NT2/D1 (cell line): ENCODE results near the gene SDCBP2.

Experiments used
- DNase-seq: peaks from one replicate; pipeline ENCODE4 v3.0.0-alpha.2; 2011; ENCODE audit warnings: low read depth, low spot score
- H3K27me3 ChIP-seq: 2 replicates; pipeline ENCODE4 v1.6.0; 2011; ENCODE audit warnings: mild to moderate bottlenecking; ENCODE audit not compliant: insufficient read length, insufficient read depth
- H3K36me3 ChIP-seq: 2 replicates; pipeline ENCODE4 v1.6.1; 2011; ENCODE audit warnings: mild to moderate bottlenecking, low read length, mixed read lengths; ENCODE audit not compliant: insufficient read depth, insufficient read length
- H3K4me1 ChIP-seq: 2 replicates; pipeline ENCODE4 v1.5.1; 2011; ENCODE audit not compliant: insufficient read depth, insufficient read length
- H3K4me3 ChIP-seq: 2 replicates; pipeline ENCODE4 v1.5.1; 2011; ENCODE audit warnings: low read depth; ENCODE audit not compliant: insufficient read length
- H3K9ac ChIP-seq: 2 replicates; pipeline ENCODE4 v1.6.0; 2011; ENCODE audit warnings: low read depth; ENCODE audit not compliant: insufficient read length
- H3K9me3 ChIP-seq: 2 replicates; pipeline ENCODE4 v1.5.1; 2011; ENCODE audit warnings: mild to moderate bottlenecking, low read length; ENCODE audit not compliant: insufficient read depth
- SUZ12 ChIP-seq: IDR thresholded peaks from 2 replicates; pipeline ENCODE4 v1.6.1; 2011; ENCODE audit not compliant: insufficient read length, insufficient read depth; ENCODE audit errors: extremely low read depth
- YY1 ChIP-seq: IDR thresholded peaks from 2 replicates; pipeline ENCODE4 v1.6.1; 2011; ENCODE audit not compliant: insufficient read length, insufficient read depth
- ZNF274 ChIP-seq: IDR thresholded peaks from 2 replicates; pipeline ENCODE4 v1.6.1; 2011; ENCODE audit warnings: mild to moderate bottlenecking, low read depth, low read length

SDCBP2 gene

DNA sequence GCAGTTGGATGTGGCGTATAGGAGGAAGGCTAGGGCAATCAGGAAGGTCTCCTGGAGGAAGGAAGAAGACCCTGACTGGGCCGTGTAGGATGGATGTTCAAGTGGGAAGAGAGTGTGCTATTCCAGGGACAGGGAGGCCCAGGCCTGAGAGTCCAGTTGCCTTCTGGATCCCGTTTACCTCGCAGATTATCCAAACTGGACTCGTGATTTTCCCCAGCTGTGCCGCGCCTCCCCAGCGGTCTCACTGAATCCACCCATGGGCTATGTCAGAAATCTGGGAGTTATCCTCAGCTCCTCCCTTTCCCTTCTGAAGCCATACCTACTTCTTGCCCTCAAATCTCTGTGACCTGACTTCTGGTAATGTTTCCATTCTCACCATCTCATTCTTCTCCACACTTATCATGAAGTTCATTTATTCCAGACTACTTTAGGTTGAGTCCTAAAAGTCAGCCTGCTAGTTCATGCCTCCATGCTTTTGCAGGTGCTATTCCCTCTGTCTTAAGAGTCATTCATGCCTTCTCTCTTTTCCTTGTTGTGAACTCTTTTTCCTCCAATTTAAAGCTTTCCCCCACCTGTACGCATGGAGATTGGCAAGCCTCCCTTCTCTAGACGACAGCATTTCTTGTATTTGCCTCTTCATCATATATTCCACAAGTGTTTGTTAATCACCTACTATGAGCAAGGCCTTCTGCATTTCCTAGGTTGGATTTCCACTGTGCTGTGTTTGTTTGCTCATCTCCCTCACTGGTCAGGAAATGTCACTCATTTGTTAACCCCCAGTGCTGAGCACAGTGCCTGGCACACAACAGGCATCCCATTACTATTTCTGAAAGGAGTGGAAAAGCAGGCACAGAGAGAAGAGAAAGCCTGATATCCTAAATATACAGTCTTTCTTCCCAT, 2.7 kb downstream of the SDCBP2 start:
- Histone ChIP-seq H3K4me1 (no peaks in the 10 kb centered on the region), H3K36me3 (peaks cover 28% of the 10 kb centered on the region), H3K27me3 (no peaks in the 10 kb centered on the region), H3K4me3 (peak overlapping the region; percentile 91), H3K9ac (peak overlapping the region; percentile 94), H3K9me3 (no peaks in the 10 kb centered on the region)
- no peak for TF ChIP-seq YY1
- no peak for TF ChIP-seq SUZ12
- no peak for DNase-seq

DNA sequence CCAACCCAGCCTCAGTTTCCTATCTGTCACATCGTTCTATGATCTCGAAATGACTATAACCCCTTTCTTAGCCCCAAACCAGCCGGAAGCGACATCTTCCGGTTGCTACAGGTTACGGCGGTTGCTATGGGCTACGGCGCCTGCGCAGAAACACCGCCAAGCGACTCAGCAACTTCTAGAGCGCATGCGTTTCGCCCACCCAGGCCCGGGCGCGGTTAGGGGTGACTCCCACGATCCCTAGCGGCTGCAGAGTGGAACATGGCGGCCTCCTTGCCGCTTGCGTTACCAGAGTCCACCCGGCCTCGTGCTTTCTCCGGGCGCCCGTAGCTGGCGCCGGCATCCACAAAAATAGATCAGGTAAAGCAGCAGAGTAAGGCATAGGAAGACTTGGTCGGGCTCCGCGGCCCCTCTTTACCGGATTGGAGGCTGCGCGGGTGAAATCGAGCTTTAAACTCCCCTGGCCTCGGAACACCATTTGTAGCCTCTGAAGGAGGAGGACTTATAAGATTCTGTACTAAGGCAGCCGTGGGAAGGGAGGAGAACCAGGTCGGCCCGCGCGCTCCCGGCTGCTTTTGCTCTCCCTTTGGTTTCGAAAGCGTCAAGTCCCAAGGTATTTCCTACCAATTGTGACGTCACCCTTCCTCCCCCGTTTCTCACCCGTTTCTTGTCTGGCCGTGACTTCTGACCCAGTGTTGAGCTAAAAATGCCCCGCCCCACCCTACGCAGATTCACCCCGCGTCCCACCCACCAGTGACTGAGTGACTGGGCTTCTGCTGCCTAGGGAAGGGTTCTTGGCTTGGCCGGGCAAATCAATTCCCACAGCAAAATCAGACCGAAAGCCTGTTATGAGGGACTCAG, 3.5 kb downstream of the SDCBP2 start:
- peak overlapping the region; percentile 91 for H3K4me3 ChIP-seq
- peaks cover 20% of the 10 kb centered on the region for H3K36me3 ChIP-seq
- TF ChIP-seq YY1 (peak; percentile 82), ZNF274 (no peak)
- H3K9me3 ChIP-seq, result no peaks in the 10 kb centered on the region
- no peaks in the 10 kb centered on the region for H3K27me3 ChIP-seq
- no peaks in the 10 kb centered on the region for H3K4me1 ChIP-seq
- DNase-seq, result peak; percentile 88
- H3K9ac ChIP-seq, result peak overlapping the region; percentile 94

DNA sequence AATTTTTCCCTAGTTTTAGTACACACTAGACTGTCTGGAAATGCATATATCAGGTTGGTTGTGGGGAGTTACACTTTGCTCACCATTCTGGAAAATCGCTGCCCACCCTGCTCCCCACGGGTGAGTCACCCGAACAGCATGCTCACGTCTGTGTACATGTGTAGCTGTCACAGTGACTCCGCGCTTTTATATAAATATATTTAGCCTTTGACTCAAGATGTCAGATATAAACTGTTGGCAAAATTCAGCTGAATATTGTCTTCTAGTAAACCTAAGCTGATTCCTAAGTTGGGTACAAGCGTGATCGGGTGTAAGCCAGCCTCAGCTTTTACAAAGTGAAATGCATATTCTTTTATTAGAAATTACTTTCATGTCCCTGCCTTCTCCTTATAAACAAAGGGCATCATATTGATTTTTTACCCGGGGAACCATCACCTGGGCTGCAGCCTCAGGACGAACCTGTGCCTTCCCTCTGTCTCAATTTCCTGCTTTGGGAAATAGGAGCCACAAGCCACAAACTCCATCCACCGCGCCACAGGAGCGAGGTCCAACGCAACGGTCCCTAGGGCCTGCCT, 4.3 kb downstream of the SDCBP2 start:
- Histone ChIP-seq H3K9me3 (no peaks in the 10 kb centered on the region), H3K36me3 (peaks cover 15% of the 10 kb centered on the region), H3K4me1 (no peaks in the 10 kb centered on the region), H3K4me3 (peak overlapping the region; percentile 91), H3K27me3 (no peaks in the 10 kb centered on the region), H3K9ac (peak overlapping the region; percentile 51)
- TF ChIP-seq ZNF274 (no peak), SUZ12 (no peak), YY1 (no peak)
- DNase-seq, result no peak

DNA sequence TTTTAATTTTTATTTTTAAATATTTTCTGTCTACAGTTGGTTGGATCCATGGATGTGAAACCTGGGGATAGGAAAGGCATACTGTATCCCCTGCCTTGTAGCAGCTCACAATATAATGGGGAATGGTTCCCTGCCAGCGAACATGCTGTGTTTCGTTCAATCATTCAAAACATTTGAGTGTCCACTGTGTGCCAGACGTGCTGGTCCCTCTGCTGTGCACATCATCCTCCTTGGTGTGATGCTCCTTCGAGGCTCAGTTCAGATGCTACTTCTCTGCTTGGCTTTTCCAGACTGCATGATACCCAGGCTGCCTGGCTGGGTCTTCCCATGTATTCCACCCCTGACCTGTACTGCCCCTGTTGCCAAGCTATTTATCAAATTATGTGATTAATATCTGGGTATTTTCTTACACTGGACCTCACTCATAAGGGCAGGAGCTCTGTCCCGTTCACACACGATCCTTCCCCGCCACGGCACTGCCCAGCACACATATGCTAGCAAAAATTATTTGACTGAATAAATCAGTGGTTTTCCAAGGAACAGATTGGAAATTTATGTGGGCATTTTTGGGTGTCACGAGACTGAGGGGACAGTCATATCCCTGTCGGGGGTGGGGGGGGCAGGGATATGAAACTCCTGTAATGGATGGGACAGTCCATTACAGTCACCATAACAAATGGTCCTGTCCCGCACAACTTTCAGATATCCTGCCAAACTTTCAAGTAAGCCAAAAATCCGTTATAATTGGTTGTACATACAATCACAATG, 4.9 kb downstream of the SDCBP2 start:
- Histone ChIP-seq H3K4me3 (no peak overlapping the region), H3K9ac (no peak overlapping the region), H3K36me3 (peaks cover 9% of the 10 kb centered on the region), H3K4me1 (no peaks in the 10 kb centered on the region), H3K27me3 (no peaks in the 10 kb centered on the region), H3K9me3 (no peaks in the 10 kb centered on the region)
- TF ChIP-seq YY1, result no peak
- no peak for TF ChIP-seq ZNF274
- no peak for TF ChIP-seq SUZ12
- no peak for DNase-seq

DNA sequence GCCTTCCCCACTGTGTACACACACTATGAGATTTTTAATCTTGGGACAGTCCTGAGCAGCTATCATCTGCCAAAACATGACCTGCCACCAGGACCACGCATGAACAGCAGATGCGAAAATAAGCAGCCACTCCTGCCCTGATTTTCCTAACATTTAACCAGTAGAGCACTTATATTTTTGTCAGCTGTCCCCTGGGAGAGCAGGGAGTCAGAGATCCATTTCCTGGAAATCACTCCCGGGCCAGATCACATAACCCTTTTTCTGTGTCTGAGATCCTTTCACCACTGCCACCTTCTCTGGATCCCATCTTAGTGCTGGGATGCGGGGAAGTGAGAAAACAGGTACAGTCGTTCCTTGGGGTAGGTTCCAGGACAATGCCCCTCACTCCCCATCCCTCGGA, 5.7 kb downstream of the SDCBP2 start:
- Histone ChIP-seq H3K36me3 (peaks cover 2% of the 10 kb centered on the region), H3K4me3 (no peak overlapping the region), H3K9me3 (no peaks in the 10 kb centered on the region), H3K9ac (no peak overlapping the region), H3K27me3 (no peaks in the 10 kb centered on the region), H3K4me1 (no peaks in the 10 kb centered on the region)
- DNase-seq, result no peak
- TF ChIP-seq SUZ12 (no peak), YY1 (no peak), ZNF274 (no peak)

DNA sequence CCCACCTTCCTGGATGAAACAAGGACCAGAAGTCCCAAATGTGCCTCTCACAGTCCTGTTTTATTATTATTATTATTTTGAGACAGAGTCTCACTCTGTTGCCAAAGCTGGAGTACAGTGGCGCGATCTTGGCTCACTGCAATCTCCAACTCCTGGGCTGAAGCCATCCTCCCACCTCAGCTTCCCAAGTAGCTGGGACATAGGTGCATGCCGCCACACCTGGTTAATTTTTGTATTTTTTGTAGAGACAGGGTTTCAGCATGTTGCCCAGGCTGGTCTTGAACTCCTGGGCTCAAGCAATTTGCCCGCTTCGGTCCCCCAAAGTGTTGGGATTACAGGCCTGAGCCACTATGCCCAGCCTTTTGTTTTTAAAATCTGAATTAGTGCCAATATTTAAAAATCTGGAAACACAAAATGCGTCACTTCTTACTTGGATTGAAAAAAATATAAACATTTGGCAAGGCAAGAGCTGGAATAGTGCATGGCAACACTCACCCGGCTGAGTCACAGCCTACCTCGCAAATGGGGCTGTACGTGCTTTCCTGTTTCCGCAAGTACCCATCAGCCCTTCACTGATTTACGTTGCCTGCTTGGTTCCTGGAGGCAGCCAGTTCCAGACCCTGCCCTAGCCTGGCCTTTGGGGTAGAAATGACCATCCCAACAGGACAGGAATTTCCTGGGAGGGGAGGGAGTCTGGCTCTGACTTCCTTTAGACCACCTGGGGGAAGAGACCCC, 6.3 kb downstream of the SDCBP2 start:
- no peak for TF ChIP-seq ZNF274
- no peaks in the 10 kb centered on the region for H3K4me1 ChIP-seq
- no peak overlapping the region for H3K9ac ChIP-seq
- H3K36me3 ChIP-seq, result no peaks in the 10 kb centered on the region
- no peak overlapping the region for H3K4me3 ChIP-seq
- no peaks in the 10 kb centered on the region for H3K9me3 ChIP-seq
- DNase-seq, result no peak
- H3K27me3 ChIP-seq, result no peaks in the 10 kb centered on the region
